Subcutaneous adipose tissue (tissue), 4 donors: ENCODE results near the gene TYSND1. TPM values are rescaled to one million over a fixed set of nuclear protein-coding genes. Genes with fewer than 3 reads are reported as not detected.

ENCODE experiments used
- total RNA-seq, 4 donors: library from RNA; depleted of rRNA; stranded (reverse); fragments of >200 nt; gene quantifications; one replicate each; pipeline ENCODE4 v1.1.0, GENCODE V29; 2016
- TF ChIP-seq, protein P1 (sequence below): fragments of 450-650 bp; IDR thresholded peaks from one replicate; pipeline ENCODE4 v1.5.1; 2016; ENCODE audit warnings: low read depth, mild to moderate bottlenecking, control low read depth, antibody characterized with exemption, moderate library complexity

The TYSND1 gene
- total RNA-seq, 4 donors from 2014 or later = 6.7 to 21.9 (median 13.2) TPM

DNA sequence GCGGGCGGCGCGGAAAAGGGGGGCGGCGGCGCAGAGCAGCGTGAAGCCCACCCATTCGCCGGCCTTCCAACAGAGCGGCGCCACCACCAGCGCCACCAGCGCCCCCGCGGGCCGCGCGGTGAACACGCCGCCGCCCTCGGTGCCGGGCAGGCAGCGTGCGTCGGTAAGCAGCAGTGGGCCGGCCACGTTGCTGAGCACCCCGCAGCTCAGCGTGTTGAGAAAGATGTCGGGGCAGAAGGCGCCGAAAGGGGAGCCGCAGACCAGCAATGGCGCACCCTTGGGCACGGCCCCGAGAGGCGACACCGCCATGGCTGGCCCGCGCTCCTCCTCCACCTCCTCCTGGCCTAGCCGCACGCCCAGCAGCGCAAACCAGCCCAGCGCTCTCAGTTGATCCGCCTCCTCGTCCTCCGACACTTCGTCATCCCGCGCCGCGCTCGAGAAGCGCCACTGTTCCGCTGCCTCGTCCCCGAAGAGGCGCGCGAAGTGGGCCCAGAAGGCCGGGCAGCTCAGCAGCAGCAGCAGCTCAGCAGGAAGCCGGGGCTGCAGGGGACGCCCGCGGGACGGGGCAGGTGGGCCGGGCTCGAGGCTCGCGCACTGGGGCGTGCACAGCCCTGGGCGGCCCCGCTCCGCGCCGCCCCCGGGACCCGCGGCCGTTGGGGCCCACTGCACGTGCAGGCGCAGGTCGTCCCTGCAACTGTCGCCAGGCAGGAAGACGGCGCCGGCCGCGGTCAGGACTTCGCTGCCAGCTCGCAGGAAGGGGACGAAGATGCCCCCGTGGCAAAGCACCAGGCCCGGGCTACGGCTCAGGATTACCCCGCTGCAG is 623 bp downstream of the TYSND1 start:
- TF ChIP-seq, protein P1, sequence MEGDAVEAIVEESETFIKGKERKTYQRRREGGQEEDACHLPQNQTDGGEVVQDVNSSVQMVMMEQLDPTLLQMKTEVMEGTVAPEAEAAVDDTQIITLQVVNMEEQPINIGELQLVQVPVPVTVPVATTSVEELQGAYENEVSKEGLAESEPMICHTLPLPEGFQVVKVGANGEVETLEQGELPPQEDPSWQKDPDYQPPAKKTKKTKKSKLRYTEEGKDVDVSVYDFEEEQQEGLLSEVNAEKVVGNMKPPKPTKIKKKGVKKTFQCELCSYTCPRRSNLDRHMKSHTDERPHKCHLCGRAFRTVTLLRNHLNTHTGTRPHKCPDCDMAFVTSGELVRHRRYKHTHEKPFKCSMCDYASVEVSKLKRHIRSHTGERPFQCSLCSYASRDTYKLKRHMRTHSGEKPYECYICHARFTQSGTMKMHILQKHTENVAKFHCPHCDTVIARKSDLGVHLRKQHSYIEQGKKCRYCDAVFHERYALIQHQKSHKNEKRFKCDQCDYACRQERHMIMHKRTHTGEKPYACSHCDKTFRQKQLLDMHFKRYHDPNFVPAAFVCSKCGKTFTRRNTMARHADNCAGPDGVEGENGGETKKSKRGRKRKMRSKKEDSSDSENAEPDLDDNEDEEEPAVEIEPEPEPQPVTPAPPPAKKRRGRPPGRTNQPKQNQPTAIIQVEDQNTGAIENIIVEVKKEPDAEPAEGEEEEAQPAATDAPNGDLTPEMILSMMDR = no peak

DNA sequence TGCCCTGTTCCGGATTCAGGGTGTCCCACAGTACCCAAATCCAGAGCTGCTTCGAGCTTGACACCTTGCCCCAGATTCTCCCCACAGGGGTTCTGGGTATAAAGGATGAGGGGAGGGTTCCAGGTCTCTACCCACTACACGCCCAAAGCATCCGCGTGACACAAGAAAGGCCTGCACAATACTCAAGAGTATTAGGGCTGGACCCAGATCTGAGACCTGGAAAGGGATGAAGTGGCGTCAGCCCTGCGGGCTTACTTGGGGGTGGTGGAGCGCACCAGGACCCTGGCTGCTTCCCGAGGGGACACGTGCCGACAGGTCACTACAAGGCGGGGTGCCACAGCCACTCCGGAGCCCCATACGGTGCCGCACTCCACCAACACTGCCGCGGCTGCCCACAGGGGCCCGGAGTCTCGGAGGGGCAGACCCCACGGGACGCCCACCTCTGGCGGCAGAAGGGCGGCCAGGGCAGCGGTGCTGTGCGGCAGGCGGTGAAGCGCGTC is 1.3 kb downstream of the TYSND1 start:
- TF ChIP-seq, protein P1 = no peak

DNA sequence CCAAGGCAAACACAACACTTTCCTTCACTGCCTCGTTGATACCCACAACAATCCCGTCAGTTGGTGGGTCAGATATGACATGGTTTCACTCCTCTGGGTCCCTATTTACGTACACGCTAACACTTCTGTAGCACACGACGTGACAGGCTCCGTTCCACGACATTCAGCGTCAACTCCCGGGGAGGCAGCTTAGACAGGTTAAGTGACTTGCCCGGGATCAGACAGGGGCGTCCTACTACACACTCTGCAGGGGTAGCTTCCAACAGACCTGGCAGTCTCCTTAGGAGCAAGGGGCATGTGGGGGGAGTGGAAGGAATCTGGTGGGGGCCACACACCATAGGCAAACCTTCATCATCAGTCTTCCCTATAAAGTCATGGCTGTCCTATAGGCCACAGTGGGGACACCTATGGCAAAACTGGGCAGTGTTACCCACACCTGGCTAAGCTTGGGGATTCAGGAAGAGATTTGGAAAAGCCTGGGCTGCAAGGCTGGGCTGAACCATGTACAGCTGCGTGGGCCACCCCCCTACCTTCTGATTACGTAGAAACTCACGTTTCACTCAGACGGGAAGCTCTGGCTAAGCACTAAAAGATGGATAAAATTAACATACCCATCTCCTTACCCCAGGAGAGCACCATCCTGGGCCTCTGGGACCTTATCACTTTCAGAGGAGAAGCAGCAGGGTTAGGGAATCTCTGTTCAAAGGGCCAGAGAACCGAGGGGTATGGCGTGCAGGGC is 2.0 kb downstream of the TYSND1 start:
- TF ChIP-seq, protein P1 = no peak

DNA sequence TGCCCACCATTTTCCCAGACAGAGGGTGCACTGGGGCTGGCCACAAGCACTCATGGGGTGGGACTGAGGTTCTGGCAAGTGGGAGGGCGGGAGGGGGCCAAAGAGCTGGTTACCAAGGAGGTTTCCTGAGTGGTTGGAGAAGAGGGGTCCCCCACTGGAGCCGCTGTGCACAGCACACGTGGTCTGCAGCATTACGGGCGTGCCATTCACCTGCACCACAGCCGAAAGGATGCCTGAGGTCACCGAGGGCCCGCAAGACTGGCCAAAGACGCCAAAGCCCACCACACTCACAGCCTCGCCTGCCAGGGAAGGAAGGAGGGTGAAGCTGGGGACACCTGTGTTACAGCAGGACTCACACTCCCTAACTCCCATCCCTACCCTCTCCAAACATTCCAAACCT is 3.9 kb downstream of the TYSND1 start:
- TF ChIP-seq, protein P1 = no peak

DNA sequence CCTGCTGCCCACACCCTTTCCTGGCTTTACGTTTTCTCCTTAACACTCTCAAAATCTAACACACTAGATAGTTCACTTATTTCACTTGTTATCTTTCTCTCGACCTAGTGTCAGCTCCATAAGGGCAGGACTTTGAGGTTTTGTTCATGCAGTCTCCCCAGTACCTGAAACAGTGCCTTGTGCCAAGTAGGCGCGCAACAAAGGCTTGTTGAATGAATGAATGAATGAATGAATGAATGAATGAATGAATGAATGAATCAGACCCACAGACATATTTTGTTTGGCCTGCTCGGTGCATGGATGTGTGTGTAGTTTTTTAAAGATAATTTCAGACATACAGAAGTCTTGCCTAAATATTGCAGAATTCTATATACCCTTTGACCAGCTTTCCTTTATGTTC is 6.2 kb downstream of the TYSND1 start:
- TF ChIP-seq, protein P1 = no peak

DNA sequence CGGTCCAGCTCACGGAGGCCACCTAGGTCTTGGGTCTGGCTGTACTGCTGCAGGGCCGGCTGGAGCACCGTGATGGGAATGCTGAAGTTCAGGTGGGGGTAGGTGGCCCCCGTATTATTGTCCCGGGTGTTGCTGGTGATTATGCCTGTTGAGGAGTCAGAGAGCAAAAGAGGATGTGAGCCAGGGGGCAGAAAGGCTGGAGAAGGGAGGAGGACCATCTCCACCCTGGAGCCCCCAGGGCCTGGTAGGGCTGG is 6.6 kb downstream of the TYSND1 start:
- TF ChIP-seq, protein P1 = no peak
